ENCODE results near the gene CRADD. TPM values are rescaled to one million over a fixed set of nuclear protein-coding genes. Genes with fewer than 3 reads are reported as not detected.
A peak's percentile ranks its signal among the peaks of the same experiment; 100 is the strongest.
"Not testable (repeated sequence)": the region's sequence is repeated elsewhere in the genome, so short reads cannot be mapped to it uniquely, and the experiment has no call there.

Gene CRADD
- total RNA-seq, 2 donors from 2014 or later = 7.7 to 9.1 TPM

- no peak overlapping the region for H3K4me3 Mint-ChIP-seq
- peaks cover 11% of the 10 kb centered on the region for H3K4me1 Mint-ChIP-seq
- no peaks in the 10 kb centered on the region for H3K27me3 Mint-ChIP-seq (ENCODE audit: insufficient read depth)
- H3K27me3 ChIP-seq (ENCODE audit: control insufficient read depth, insufficient read depth, low read length, poor library complexity, severe bottlenecking) = no peaks in the 10 kb centered on the region
- H3K4me3 ChIP-seq (ENCODE audit: low read length) = peak overlapping the region; percentile 20
- H3K36me3 Mint-ChIP-seq (ENCODE audit: low read depth) = peaks cover 3% of the 10 kb centered on the region
- H3K27ac ChIP-seq (ENCODE audit: low read depth, low read length) = no peak overlapping the region
- peaks cover 4% of the 10 kb centered on the region for H3K4me1 ChIP-seq (ENCODE audit: control insufficient read depth, insufficient read depth, low read length)
- TF ChIP-seq, protein P1, sequence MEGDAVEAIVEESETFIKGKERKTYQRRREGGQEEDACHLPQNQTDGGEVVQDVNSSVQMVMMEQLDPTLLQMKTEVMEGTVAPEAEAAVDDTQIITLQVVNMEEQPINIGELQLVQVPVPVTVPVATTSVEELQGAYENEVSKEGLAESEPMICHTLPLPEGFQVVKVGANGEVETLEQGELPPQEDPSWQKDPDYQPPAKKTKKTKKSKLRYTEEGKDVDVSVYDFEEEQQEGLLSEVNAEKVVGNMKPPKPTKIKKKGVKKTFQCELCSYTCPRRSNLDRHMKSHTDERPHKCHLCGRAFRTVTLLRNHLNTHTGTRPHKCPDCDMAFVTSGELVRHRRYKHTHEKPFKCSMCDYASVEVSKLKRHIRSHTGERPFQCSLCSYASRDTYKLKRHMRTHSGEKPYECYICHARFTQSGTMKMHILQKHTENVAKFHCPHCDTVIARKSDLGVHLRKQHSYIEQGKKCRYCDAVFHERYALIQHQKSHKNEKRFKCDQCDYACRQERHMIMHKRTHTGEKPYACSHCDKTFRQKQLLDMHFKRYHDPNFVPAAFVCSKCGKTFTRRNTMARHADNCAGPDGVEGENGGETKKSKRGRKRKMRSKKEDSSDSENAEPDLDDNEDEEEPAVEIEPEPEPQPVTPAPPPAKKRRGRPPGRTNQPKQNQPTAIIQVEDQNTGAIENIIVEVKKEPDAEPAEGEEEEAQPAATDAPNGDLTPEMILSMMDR (conservative IDR thresholded peaks at IDR 0.05) = no peak
- H3K9me3 ChIP-seq (ENCODE audit: control insufficient read depth, low read length) = peaks cover 55% of the 10 kb centered on the region
- DNase-seq = no peak
- no peaks in the 10 kb centered on the region for H3K36me3 ChIP-seq (ENCODE audit: control insufficient read depth, insufficient read depth, low read length)
- H3K27ac Mint-ChIP-seq = no peak overlapping the region
- peaks cover 44% of the 10 kb centered on the region for H3K9me3 Mint-ChIP-seq
- H3K9ac ChIP-seq (ENCODE audit: extremely low read depth, low read length, poor library complexity, severe bottlenecking) = no peak overlapping the region
Measured at GRCh38 chr12:93924367-93924766, 247.2 kb downstream of the CRADD start.

DNA sequence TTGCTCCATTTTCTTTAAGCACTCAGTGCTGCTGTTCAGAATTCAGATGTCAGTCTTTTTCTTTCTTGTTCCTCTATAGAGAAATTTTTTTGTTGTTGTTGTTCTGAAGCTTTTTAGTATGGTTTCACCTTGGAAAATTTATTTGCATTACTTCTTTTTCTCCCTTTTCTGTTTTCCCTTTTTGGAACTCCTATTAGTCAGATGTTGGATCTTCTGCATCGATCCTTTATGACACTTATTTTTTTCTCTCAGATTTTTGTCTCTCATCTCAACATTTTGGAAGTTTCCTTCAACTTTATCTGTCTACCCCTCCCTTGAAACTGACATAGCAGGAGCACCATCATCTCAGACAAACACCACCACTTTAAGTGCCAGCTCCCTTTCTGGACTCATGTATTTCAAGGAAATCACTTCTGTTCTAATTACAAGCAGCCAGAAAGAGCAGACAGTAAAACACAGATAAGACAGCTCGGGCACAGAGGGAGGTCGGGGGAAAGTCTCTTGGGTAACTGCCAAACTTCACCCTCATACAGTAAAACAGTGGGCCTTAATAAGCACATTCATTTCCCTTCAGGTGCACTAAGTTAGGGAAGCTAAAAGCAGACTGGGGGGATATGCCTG, 248.5 kb downstream of the CRADD start:
- H3K9me3 Mint-ChIP-seq = peaks cover 44% of the 10 kb centered on the region
- H3K4me3 Mint-ChIP-seq = no peak overlapping the region
- TF ChIP-seq, protein P1 (conservative IDR thresholded peaks at IDR 0.05) = no peak
- WGBS, 2 experiments (ENCODE audit: insufficient coverage in 1 of 2, insufficient read length in 1 of 2) = 93 to 100% methylated on average over 1 to 3 of the region's 3 CpGs
- Histone ChIP-seq H3K4me3 (ENCODE audit: low read length) (no peak overlapping the region), H3K27ac (ENCODE audit: low read depth, low read length) (no peak overlapping the region), H3K4me1 (ENCODE audit: control insufficient read depth, insufficient read depth, low read length) (no peaks in the 10 kb centered on the region), H3K9me3 (ENCODE audit: control insufficient read depth, low read length) (peaks cover 64% of the 10 kb centered on the region), H3K9ac (ENCODE audit: extremely low read depth, low read length, poor library complexity, severe bottlenecking) (no peak overlapping the region), H3K27me3 (ENCODE audit: control insufficient read depth, insufficient read depth, low read length, poor library complexity, severe bottlenecking) (no peaks in the 10 kb centered on the region), H3K36me3 (ENCODE audit: control insufficient read depth, insufficient read depth, low read length) (no peaks in the 10 kb centered on the region)
- H3K36me3 Mint-ChIP-seq (ENCODE audit: low read depth) = peaks cover 3% of the 10 kb centered on the region
- no peak for DNase-seq
- H3K27ac Mint-ChIP-seq = no peak overlapping the region
- no peaks in the 10 kb centered on the region for H3K27me3 Mint-ChIP-seq (ENCODE audit: insufficient read depth)
- peaks cover 11% of the 10 kb centered on the region for H3K4me1 Mint-ChIP-seq

- Histone ChIP-seq H3K4me3 (ENCODE audit: low read length) (no peak overlapping the region), H3K27me3 (ENCODE audit: control insufficient read depth, insufficient read depth, low read length, poor library complexity, severe bottlenecking) (no peaks in the 10 kb centered on the region), H3K4me1 (ENCODE audit: control insufficient read depth, insufficient read depth, low read length) (no peaks in the 10 kb centered on the region), H3K9me3 (ENCODE audit: control insufficient read depth, low read length) (peaks cover 64% of the 10 kb centered on the region), H3K36me3 (ENCODE audit: control insufficient read depth, insufficient read depth, low read length) (no peaks in the 10 kb centered on the region), H3K9ac (ENCODE audit: extremely low read depth, low read length, poor library complexity, severe bottlenecking) (no peak overlapping the region), H3K27ac (ENCODE audit: low read depth, low read length) (no peak overlapping the region)
- Mint-ChIP-seq H3K27ac (no peak overlapping the region), H3K36me3 (ENCODE audit: low read depth) (peaks cover 3% of the 10 kb centered on the region), H3K9me3 (peaks cover 44% of the 10 kb centered on the region), H3K27me3 (ENCODE audit: insufficient read depth) (no peaks in the 10 kb centered on the region), H3K4me3 (no peak overlapping the region), H3K4me1 (peaks cover 10% of the 10 kb centered on the region)
- no peak for DNase-seq
- TF ChIP-seq, protein P1 (conservative IDR thresholded peaks at IDR 0.05) = no peak
- 91% methylated on average over 4 of the region's 4 CpGs; no CpG with 5 or more reads in 1 of the 2 experiments for WGBS, 2 experiments (ENCODE audit: insufficient coverage in 1 of 2, insufficient read length in 1 of 2)
Measured at GRCh38 chr12:93926237-93926636, 249.1 kb downstream of the CRADD start.

DNA sequence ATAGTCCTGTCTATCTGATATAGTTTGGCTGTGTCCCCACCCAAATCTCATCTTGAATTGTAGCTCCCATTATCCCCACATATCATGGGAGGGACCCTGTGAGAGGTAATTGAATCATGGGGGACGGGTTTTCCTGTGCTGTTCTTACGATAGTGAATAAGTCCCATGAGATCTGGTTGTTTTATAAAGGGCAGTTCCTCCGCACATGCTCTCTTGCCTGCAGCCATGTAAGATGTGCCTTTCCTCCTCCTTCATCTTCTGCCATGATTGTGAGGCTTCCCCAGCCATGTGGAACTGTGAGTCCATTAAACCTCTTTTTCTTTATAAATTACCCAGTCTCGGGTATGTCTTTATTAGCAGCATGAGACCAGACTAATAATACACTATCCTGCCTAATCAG, 251.9 kb downstream of the CRADD start:
- H3K27ac Mint-ChIP-seq; H3K27me3 Mint-ChIP-seq (ENCODE audit: insufficient read depth); H3K27ac ChIP-seq (ENCODE audit: low read depth, low read length); H3K27me3 ChIP-seq (ENCODE audit: control insufficient read depth, insufficient read depth, low read length, poor library complexity, severe bottlenecking); H3K4me1 ChIP-seq (ENCODE audit: control insufficient read depth, insufficient read depth, low read length); H3K36me3 ChIP-seq (ENCODE audit: control insufficient read depth, insufficient read depth, low read length); DNase-seq; H3K4me1 Mint-ChIP-seq; H3K9ac ChIP-seq (ENCODE audit: extremely low read depth, low read length, poor library complexity, severe bottlenecking); H3K4me3 Mint-ChIP-seq; H3K36me3 Mint-ChIP-seq (ENCODE audit: low read depth): not testable (repeated sequence)
- 92 to 96% methylated on average over 3 to 4 of the region's 4 CpGs for WGBS, 2 experiments (ENCODE audit: insufficient coverage in 1 of 2, insufficient read length in 1 of 2)
- peaks cover 61% of the 10 kb centered on the region for H3K9me3 ChIP-seq (ENCODE audit: control insufficient read depth, low read length)
- peak overlapping the region; percentile 48 for H3K4me3 ChIP-seq (ENCODE audit: low read length)
- peaks cover 53% of the 10 kb centered on the region for H3K9me3 Mint-ChIP-seq
